ENCODE results near the gene ATP8B3. TPM values are rescaled to one million over a fixed set of nuclear protein-coding genes. Genes with fewer than 3 reads are reported as not detected.
A peak's percentile ranks its signal among the peaks of the same experiment; 100 is the strongest.

ATP8B3 gene
- total and polyA plus RNA-seq, 2 of the 13 experiments (the other 11 are each of a cell fraction or from before 2014, with no cell fraction given): 2.6 to 5.9 TPM

DNA sequence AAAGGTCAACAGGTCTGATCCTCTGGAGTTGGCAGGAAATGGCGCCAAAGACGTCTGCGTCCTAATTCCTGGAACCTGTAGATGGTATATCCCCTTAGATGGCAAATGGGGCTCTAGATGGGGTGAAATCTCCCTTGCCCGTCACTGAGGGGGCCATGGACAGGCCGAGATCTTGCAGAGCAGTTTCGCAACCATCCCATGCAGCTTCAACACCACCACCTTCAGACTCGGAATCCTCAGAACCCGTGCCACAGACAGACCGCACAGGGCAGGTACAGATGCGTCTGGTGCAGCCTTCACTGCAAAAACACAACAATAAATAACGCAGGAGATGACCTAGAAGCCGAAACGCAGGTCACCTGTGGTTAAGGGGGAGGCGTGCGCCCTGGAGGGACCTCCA, 18.5 kb upstream of the ATP8B3 start:
- no peaks in the 10 kb centered on the region for H3K4me1 ChIP-seq (ENCODE audit: insufficient read depth, low read length)
- in situ Hi-C loops (cut with HindIII; ENCODE audit: extremely low pct_ligation_motif_present, low pct_unique_long_range_greater_than_20kb) (no loop called here), intact Hi-C loops (cut with micrococcal nuclease; ENCODE audit: unreplicated experiment) (no loop called here)
- no TSS peak for BruUV-seq (replicated peaks)
- DNase-seq (ENCODE audit: low spot score) (no peak), ATAC-seq (no peak), FAIRE-seq (no peak)
- no peak overlapping the region for H3K9ac ChIP-seq (ENCODE audit: insufficient read depth, low read depth, low read length)
- H3K4me3 ChIP-seq (replicated peaks in 1 of 3; ENCODE audit: insufficient read depth in 1 of 3, low read depth in 2 of 3, low read length in 3 of 3): no peak overlapping the region
- POLR2A ChIA-PET: no interaction called here
- no peak overlapping the region for H3K4me2 ChIP-seq (ENCODE audit: low read depth, low read length)
- H2AFZ ChIP-seq (ENCODE audit: low read length): no peak overlapping the region
- CTCF ChIA-PET (ENCODE audit: low intra/inter-chr PET ratio, low total read pairs): no interaction called here
- H3K27ac ChIP-seq (ENCODE audit: extremely low read length, insufficient read depth, low read length): no peak overlapping the region
- H3K27me3 ChIP-seq (ENCODE audit: control insufficient read depth in 1 of 2, insufficient read depth in 2 of 2, low read length in 2 of 2): no peaks in the 10 kb centered on the region
- H4K20me1 ChIP-seq (ENCODE audit: insufficient read depth, low read length): 0 out of 2 replicates have a peak, but pooled peaks cover 3% of the 10 kb centered on the region
- 95% methylated on average over 14 of the region's 15 CpGs for WGBS (ENCODE audit: low lambda C conversion rate)
- peaks cover 6% of the 10 kb centered on the region for H3K79me2 ChIP-seq (ENCODE audit: insufficient read depth, low read length)
- no peaks in the 10 kb centered on the region for H3K9me3 ChIP-seq (ENCODE audit: low read length)
- peaks cover 4 to 16% of the 10 kb centered on the region in 2 experiments; a peak in 3 of 5 replicates for H3K36me3 ChIP-seq (replicated peaks in 1 of 2; ENCODE audit: control insufficient read depth in 1 of 2, insufficient read depth in 2 of 2, low read length in 2 of 2)
- TF ChIP-seq AHR (CRISPR knock-in tag; IDR thresholded peaks at IDR 0.05): no peak
- no peak for TF ChIP-seq ZNF607 (CRISPR knock-in tag; IDR thresholded peaks at IDR 0.05; ENCODE audit: borderline replicate concordance)
- TF ChIP-seq POLR2G (IDR thresholded peaks at IDR 0.05; ENCODE audit: low read depth, low read length): 0 out of 2 replicates have a peak, but pooled peaks have one; percentile 26
- no peak for TF ChIP-seq ZBTB43 (CRISPR knock-in tag; conservative IDR thresholded peaks at IDR 0.05)
- TF ChIP-seq ZMAT3 (CRISPR knock-in tag; conservative IDR thresholded peaks at IDR 0.05): no peak
- TF ChIP-seq, protein P1, sequence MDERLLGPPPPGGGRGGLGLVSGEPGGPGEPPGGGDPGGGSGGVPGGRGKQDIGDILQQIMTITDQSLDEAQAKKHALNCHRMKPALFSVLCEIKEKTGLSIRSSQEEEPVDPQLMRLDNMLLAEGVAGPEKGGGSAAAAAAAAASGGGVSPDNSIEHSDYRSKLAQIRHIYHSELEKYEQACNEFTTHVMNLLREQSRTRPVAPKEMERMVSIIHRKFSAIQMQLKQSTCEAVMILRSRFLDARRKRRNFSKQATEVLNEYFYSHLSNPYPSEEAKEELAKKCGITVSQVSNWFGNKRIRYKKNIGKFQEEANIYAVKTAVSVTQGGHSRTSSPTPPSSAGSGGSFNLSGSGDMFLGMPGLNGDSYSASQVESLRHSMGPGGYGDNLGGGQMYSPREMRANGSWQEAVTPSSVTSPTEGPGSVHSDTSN (CRISPR knock-in tag; IDR thresholded peaks at IDR 0.05): no peak
- no peak for TF ChIP-seq NFYB (CRISPR knock-in tag; IDR thresholded peaks at IDR 0.05)
- TF ChIP-seq CEBPB (IDR thresholded peaks at IDR 0.05; ENCODE audit: borderline replicate concordance, low read depth, low read length): peak; percentile 63
